HT1080 (cell line): ENCODE results near the gene PHACTR4. TPM values are rescaled to one million over a fixed set of nuclear protein-coding genes. Genes with fewer than 3 reads are reported as not detected.
"Not testable (repeated sequence)": the region's sequence is repeated elsewhere in the genome, so short reads cannot be mapped to it uniquely, and the experiment has no call there.

Experiments
- DNase-seq: peaks from one replicate; pipeline ENCODE4 v3.0.0-alpha.2; 2015; ENCODE audit warnings: low read depth
- small RNA-seq: library from RNA; depleted of rRNA; stranded (forward); fragments of <200 nt; gene quantifications from one replicate; pipeline ENCODE3, GENCODE V24; 2014
- total RNA-seq: library from RNA; depleted of rRNA; stranded (reverse); fragments of >200 nt; shearing (Covaris generic); gene quantifications from 2 replicates; pipeline ENCODE4 v1.2.3, GENCODE V29; 2014; rRNA removed

The PHACTR4 gene
- total RNA-seq, 1 experiment from 2014 or later, result 15.6 TPM

DNA sequence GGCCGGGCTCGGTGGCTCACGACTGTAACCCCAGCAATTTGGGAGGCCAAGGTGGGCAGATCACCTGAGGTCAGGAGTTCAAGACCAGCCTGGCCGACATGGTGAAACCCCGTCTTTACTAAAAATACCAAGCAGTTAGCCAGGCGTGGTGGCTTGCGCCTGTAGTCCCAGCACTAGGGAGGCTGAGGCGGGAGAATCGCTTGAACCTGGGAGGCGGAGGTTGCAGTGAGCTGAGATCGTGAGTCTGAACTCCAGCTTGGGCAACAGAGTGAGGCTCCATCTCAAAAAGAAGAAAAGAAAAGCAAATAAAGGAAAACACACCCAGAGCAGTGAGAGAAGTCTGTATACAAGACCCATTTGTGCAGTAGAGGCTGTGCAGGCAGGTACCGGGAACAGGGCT lies 151.3 kb downstream of the PHACTR4 start:
- DNase-seq, result not testable (repeated sequence)

DNA sequence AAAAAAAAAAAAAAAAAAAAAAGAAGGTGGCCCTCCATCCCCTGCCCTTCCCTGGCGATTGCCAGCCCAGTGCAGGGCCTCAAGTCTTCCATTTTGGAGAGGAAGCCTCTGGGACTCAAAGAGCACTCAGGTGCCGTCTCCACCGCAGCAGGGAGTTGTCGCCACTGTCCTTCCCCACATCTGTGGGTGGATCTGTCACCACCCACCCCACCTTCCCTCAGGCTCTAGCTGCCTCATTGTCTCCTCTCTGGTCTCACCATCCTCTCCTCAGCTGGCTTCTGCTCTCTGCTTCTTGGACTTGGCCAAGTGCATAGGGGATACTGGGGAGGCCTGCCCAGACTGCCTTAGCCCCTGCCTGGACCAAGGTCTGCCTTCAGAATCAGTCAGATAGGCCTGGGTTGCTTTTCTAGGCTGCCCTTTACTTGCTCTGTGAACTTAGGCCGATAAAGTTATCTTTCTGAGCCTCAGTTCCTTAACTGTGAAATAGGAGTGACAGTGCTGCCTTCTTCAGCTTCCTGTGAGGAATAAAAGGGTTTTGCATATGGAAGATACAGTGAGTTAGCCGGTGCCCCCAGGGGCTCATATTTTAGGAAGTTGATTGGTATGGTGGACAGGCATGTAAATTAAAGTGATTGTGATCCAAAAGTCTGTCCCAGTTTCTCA lies 152.1 kb downstream of the PHACTR4 start:
- no peak for DNase-seq

DNA sequence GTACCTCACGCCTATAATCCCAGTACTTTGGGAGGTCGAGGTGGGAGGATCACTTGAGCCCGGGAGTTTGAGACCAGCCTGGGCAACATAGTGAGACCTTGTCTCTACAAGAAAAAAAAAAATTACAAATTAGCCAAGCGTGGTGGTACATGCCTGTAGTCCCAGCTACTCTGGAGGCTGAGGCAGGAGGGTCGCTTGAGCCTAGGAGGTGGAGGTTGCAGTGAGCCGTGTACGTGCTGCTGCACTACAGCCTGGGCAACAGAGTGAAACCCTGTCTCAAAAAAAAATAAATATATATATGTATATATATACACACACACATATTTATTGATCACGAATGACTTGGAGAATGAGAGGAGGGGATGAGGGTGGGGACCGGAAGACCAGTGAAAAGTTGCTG lies 153.0 kb downstream of the PHACTR4 start:
- DNase-seq, result not testable (repeated sequence)

DNA sequence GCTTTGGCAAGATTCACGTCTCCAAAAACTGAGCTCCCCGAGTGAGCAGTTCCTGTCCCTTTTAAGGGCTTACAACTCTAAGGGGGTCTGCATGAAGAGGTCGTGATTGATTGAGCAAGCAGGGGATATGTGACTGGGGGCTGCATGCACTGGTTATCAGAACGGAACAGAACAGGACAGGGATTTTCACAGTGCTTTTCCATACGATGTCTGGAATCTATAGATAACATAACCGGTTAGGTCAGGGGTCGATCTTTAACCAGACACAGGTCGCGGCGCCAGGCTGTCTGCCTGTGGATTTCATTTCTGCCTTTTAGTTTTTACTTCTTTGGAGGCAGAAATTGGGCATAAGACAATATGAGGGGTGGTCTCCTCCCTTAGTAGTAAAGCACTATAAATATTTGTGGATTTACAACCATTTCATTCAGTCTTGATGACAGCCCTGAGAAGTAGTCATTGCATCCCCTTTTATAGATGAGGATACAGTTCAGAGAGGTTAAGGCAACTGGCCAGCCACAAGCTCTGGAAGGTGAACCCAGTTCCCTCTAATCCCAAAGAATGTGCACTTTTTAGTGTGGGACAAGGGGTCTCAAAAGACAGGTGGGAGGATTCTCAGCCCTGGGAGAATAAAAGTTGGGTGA lies 155.6 kb downstream of the PHACTR4 start:
- not testable (repeated sequence) for DNase-seq

DNA sequence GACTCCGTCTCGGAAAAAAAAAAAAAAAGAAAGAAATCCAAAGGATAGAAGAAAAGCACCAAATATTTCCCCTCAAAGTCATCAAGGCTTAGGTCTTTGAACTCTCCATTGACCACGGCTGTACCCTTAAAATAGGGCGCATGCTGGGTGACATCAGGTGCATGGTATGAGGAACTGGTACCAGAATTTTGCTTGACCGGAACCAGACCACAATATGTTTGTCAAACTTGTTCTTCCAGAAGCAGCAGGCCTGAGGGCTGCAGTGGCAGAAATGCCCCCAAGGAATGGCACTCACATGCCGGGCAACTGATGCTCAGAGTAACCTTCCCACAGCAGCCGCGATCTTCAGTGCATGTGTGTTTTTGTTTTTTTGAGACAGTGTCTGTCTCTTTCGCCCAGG lies 157.3 kb downstream of the PHACTR4 start:
- DNase-seq, result no peak

DNA sequence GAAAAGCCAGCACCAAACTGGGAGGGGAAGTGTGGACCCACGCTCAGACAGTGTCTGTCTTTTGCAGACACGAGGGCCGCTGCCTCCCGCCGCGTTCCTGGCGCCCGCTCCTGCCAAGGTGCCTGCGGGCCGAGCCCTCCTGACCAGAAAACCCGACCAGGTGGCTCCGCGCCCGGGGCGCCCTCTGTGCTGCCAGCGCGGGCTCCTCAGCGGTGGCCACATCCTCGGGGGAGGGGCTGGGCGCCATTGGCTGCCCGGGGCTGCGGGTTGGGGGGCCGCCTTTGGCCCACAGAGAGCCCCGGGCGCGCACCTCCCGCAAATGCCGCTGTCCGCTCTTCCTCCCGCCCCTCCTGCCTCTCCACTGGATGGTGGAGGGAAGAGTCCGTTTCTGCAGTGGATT lies 160.9 kb downstream of the PHACTR4 start:
- no peak for DNase-seq

DNA sequence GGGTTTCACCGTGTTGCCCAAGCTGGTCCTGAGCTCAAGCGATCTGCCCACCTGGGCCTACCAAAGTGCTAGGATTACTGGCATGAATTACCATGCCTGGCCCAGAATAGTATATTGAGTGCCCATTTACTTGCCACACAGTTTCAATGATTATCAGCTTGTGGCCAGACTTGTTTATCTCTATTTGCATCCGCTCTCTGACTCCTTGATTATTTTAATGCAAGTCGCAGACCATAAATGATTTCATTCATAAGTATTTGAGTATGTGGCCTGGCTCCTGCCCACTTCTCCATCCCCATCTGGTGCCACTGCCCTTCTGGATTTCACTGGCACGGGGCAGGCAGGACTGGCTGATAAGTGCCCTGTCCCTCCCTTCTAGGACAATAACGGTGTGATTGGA lies 165.1 kb downstream of the PHACTR4 start:
- no peak for DNase-seq

DNA sequence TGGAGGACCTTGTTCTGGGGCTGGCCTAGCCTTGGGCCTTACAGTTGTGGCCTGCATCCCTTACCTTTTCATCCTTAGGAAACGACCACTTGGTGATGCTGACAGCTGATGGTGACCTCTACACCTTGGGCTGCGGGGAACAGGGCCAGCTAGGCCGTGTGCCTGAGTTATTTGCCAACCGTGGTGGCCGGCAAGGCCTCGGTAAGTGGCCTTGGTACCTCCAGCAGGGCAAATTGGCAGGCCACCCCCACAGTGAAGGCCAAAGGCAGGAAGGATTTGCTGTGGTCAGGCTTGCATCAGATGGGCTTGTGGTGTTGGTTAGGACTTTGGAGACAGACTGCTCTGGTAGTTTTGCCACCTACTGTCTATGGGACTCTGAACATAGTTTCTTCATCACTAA lies 165.6 kb downstream of the PHACTR4 start:
- no peak for DNase-seq

DNA sequence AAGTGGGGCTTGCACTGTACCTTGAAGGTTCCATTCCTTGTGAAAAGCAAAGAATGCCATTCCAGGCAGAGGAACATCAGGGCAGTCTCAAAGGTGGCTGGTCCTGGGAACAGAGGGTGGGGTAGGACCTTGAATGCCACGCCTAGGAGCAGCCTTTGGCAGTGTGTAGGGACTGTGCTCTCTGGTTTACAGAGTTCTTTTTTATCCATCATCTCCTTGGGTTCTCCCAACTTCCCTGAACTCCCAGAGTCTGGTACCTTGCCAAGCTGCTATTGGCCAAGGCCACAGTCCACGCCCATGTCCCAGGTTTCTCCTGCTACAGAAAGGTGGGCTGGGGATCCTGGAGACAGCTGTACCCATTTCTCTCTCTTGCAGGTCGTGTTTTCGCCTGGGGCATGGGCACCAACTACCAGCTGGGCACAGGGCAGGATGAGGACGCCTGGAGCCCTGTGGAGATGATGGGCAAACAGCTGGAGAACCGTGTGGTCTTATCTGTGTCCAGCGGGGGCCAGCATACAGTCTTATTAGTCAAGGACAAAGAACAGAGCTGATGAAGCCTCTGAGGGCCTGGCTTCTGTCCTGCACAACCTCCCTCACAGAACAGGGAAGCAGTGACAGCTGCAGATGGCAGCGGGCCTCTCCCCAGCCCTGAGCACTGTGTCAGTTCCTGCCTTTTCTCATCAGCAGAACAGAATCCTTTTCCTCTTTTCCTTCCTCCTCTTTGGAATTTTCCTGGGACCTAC lies 168.1 kb downstream of the PHACTR4 start:
- no peak for DNase-seq

DNA sequence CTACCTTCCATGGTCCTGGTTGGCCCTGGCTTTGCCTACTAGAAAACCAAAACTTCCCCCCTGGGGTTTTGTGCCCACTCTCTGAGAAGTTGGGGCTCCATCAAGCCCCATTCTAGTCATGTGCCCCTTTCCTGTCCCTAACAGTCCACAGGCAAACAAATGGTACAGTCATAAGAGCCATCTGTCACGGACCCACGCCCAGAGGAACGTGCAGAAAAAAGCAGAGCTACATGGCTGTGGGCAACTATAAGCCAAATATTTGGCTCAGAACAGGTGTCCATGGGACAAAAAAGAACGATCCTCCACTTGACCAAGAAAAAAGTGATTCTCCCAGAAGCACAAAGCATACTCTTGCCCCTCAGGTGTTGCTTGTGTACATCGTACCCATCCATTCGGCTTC lies 168.7 kb downstream of the PHACTR4 start:
- DNase-seq, result no peak

DNA sequence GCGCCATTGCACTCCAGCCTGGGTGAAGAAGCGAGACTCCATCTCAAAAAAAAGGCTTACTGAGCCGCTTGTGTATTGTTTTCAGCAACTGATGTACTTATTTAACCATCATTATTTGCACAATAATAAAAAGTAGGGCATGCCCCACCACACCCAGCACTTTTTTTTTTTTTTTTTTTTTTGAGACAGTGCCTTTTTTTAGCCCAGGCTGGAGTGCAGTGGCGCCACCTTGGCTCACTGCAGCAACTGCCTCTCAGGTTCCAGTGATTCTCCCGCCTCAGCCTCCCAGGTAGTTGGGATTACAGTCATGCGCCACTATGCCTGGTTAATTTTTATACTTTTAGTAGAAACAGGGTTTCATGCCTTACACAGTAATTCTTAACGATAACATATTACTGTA lies 171.1 kb downstream of the PHACTR4 start:
- peak; percentile 25 for DNase-seq

DNA sequence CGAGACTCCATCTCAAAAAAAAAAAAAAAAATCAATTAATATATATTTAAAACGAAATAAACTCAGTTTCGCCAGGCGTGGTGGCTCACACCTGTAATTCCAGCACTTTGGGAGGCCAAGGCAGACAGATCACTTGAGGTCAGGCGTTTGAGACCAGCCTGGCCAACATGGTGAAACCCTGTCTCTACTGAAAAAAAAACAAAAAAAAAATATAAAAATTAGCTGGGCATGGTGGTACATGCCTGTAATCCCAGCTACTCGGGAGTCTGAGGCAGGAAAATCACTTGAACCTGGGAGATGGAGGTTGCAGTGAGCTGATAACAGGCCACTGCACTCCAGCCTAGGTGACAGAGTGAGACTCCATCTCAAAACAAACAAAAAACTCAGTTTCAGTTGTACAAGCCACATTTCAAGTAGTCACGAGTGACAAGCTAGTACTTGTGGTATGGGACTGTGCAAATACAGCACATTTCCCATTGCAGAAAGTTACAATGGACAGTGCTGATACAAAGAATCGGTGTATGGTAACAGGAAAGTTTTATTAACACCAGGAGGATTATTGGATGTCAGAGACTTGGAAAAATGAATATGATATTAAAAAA lies 172.0 kb downstream of the PHACTR4 start:
- DNase-seq, result not testable (repeated sequence)

DNA sequence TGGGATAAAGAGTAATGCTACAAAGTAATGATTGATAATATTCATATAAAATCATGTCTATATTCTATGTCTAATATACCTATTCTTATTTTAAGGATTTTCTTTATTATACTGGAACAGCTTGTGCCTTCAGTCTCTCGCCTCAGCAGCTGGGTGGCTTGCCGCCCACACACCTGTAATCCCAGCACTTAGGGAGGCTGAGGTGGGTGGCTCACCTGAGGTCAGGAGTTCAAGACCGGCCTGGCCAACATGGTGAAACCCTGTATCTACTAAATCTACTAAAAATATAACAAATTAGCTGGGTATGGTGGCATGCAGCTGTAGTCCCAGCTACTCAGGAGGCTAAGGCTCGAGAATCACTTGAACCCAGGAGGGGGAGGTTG lies 175.7 kb downstream of the PHACTR4 start:
- DNase-seq, result no peak

DNA sequence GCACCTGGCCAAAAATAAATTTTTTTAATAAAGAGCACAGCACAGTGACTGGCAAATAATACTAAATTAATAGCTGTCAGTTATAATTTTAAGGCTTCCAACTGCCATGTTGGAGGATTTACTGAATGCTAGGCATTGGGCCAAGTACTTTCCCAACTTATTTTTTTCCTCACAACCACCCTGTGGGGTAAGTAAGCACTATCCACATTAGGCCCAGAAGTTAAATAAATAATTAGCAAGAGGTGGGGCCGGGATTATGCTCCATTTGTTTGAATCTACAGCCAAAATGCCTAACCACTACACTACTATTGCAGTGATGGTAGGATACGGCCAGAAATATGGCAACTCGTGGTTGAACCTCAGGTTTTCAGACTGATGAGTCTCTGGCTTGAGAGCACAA lies 178.8 kb downstream of the PHACTR4 start:
- DNase-seq, result no peak

Small RNAs within 50 kb of the gene (small RNA-seq; reads per million reads assigned to genes)
- gene RF00019 (not detected), gene RNU6ATAC27P (not detected), gene SNORA73A (not detected), gene SNORA73B (73.4 reads per million, percentile 95 among the genes with 10 or more reads in this experiment)

Other genes starting within 250 kb of the PHACTR4 start
- gene PTAFR, start 193.1 kb upstream of the PHACTR4 start, total RNA-seq, result 0.26 TPM in 1 of 2 replicates, not detected in the other
- 82.0 and 85.2 TPM in 2 replicates for gene DNAJC8, start 136.7 kb upstream of the PHACTR4 start, total RNA-seq
- 171 and 197 TPM in 2 replicates for gene ATP5IF1, start 133.6 kb upstream of the PHACTR4 start, total RNA-seq
- gene SESN2, start 110.2 kb upstream of the PHACTR4 start, total RNA-seq, result 20.7 and 24.6 TPM in 2 replicates
- gene MED18, start 40.7 kb upstream of the PHACTR4 start, total RNA-seq, result 16.6 and 19.3 TPM in 2 replicates
- gene RCC1, start 136.3 kb downstream of the PHACTR4 start, total RNA-seq, result 138 and 163 TPM in 2 replicates
- gene TRNAU1AP, start 183.3 kb downstream of the PHACTR4 start, total RNA-seq, result 18.9 and 26.4 TPM in 2 replicates
- not detected in 2 replicates for gene RAB42, start 222.5 kb downstream of the PHACTR4 start, total RNA-seq